Tibial artery (tissue), 4 donors: ENCODE measurements around the gene CD300E.

ENCODE experiments used
- DNase-seq, 2 donors: peaks; one replicate each; pipeline ENCODE4 v3.0.0-alpha.2; 2019
- H3K27ac ChIP-seq, 2 donors: fragments of 200-600 bp; sonication (generic) in 1 of 2; 1 replicate in 1 of 2; 2 replicates in 1 of 2; pipeline ENCODE4 v1.5.1; 2018 to 2019; ENCODE audit warnings: mild to moderate bottlenecking in 1 of 2
- H3K27me3 ChIP-seq, 2 donors: fragments of 200-600 bp; sonication (generic) in 1 of 2; one replicate each; pipeline versions ENCODE4 v1.5.1 to v1.6.0; 2016 to 2019
- H3K36me3 ChIP-seq, 3 donors: fragments of 200-600 bp; sonication (generic) in 2 of 3; one replicate each; pipeline ENCODE4 v1.5.1; 2016 to 2019; ENCODE audit warnings: mild to moderate bottlenecking in 2 of 3
- H3K4me1 ChIP-seq, 4 donors: fragments of 200-600 bp; sonication (generic) in 2 of 4; 1 replicate in 3 of 4; 2 replicates in 1 of 4; pipeline ENCODE4 v1.5.1; 2016 to 2019
- H3K4me3 ChIP-seq, 2 donors: fragments of 200-600 bp; sonication (generic) in 1 of 2; 1 replicate in 1 of 2; 2 replicates in 1 of 2; pipeline ENCODE4 v1.5.1; 2018 to 2019; ENCODE audit warnings: mild to moderate bottlenecking in 2 of 2
- H3K9me3 ChIP-seq, 3 donors: fragments of 200-600 bp; sonication (generic) in 1 of 3; one replicate each; pipeline ENCODE4 v1.5.1; 2016 to 2019
- CTCF ChIP-seq, 2 experiments: fragments of 200-600 bp in 1 of 2; fragments of 450-650 bp in 1 of 2; IDR thresholded peaks; one replicate each; pipeline ENCODE4 v1.5.1; 2017 to 2019; ENCODE audit warnings: antibody characterized with exemption in 2 of 2, mild to moderate bottlenecking in 1 of 2, moderate library complexity in 1 of 2
- intact Hi-C: fragments of 100-400 bp; cut with DNase I; formaldehyde crosslinking; loops from one replicate; pipeline ENCODE4 v1.15.0; 2023; ENCODE audit warnings: low total_unique reads

Gene CD300E

GRCh38 chr17:74585711-74586110 is 37.8 kb downstream of the CD300E start:
- intact Hi-C loops: no loop called here
- TF ChIP-seq CTCF (IDR thresholded peaks at IDR 0.05): no peak
- no peak overlapping the region for H3K27ac ChIP-seq
- peaks cover 0 to 5% (median 0%) of the 10 kb centered on the region in 3 donors for H3K9me3 ChIP-seq
- no peak for DNase-seq
- no peaks in the 10 kb centered on the region for H3K36me3 ChIP-seq
- no peaks in the 10 kb centered on the region for H3K4me1 ChIP-seq
- H3K27me3 ChIP-seq: no peaks in the 10 kb centered on the region
- no peak overlapping the region for H3K4me3 ChIP-seq

DNA sequence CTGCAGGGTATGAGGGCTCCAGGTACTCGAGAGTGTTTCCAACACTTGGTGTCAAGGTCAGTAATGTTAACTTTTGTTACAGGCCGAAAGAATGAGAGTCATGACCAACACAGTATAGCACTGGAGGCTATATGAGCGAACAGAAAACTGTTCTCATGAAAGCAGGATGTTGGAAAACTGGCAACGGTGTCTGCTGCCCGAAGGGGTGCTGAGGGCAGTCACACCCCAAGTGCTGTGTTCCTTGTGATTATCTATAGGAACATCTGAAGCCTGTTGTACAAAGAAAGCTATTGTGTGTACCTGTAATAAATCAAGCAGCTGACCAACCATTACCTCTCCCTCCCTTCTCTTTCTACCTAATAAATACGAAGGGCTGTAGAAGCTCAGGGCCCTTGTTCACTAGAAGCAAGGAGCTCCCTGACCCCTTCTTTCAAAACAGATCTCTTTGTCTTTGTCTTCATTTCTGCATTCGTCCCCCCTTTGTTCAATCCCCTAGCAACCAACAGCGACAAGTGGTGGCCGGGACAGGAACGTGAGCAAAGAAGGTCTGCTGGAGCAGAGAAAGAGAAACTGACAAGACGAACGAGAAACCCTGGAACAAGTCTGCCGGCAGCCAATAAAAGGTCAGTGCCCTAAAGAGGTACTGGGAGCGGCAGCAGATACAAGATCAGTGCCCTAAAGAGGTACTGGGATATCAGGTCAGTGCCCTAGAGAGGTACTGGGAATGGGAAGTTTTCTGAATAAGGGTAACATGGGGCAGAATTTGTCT is 39.1 kb downstream of the CD300E start:
- no peaks in the 10 kb centered on the region for H3K36me3 ChIP-seq
- peaks cover 0 to 5% (median 0%) of the 10 kb centered on the region in 3 donors for H3K9me3 ChIP-seq
- no peak for TF ChIP-seq CTCF (IDR thresholded peaks at IDR 0.05)
- H3K4me3 ChIP-seq: no peak overlapping the region
- no peaks in the 10 kb centered on the region for H3K4me1 ChIP-seq
- intact Hi-C loops: no loop called here
- H3K27me3 ChIP-seq: no peaks in the 10 kb centered on the region
- no peak overlapping the region for H3K27ac ChIP-seq
- no peak for DNase-seq

GRCh38 chr17:74582633-74583032 is 40.9 kb downstream of the CD300E start:
- no peak overlapping the region for H3K27ac ChIP-seq
- no peaks in the 10 kb centered on the region for H3K4me1 ChIP-seq
- intact Hi-C loops: no loop called here
- H3K4me3 ChIP-seq: no peak overlapping the region
- no peaks in the 10 kb centered on the region for H3K9me3 ChIP-seq
- peaks cover 0 to 4% of the 10 kb centered on the region in 2 donors for H3K27me3 ChIP-seq
- no peaks in the 10 kb centered on the region for H3K36me3 ChIP-seq
- no peak for TF ChIP-seq CTCF (IDR thresholded peaks at IDR 0.05)
- DNase-seq: no peak

GRCh38 chr17:74579900-74580299 is 43.6 kb downstream of the CD300E start:
- H3K36me3 ChIP-seq: no peaks in the 10 kb centered on the region
- intact Hi-C loops: no loop called here

GRCh38 chr17:74578979-74579378 is 44.6 kb downstream of the CD300E start:
- Histone ChIP-seq H3K36me3 (no peaks in the 10 kb centered on the region), H3K4me3 (no peak overlapping the region), H3K4me1 (no peaks in the 10 kb centered on the region), H3K27ac (no peak overlapping the region), H3K27me3 (peaks cover 0 to 4% of the 10 kb centered on the region in 2 donors), H3K9me3 (no peaks in the 10 kb centered on the region)
- TF ChIP-seq CTCF (IDR thresholded peaks at IDR 0.05): no peak
- no peak for DNase-seq
- intact Hi-C loops: no loop called here

More at GRCh38 chr17:74579900-74580299, 43.6 kb downstream of the CD300E start:
- H3K4me1 ChIP-seq: no peaks in the 10 kb centered on the region
- H3K27me3 ChIP-seq: peaks cover 0 to 4% of the 10 kb centered on the region in 2 donors
- TF ChIP-seq CTCF (IDR thresholded peaks at IDR 0.05): no peak
- no peaks in the 10 kb centered on the region for H3K9me3 ChIP-seq
- no peak overlapping the region for H3K27ac ChIP-seq
- H3K4me3 ChIP-seq: no peak overlapping the region
- DNase-seq: no peak
